H1 (cell line): Measurements from ENCODE around the gene SQOR.

Source experiments
- CTCF ChIP-seq, 3 experiments: IDR thresholded peaks; 1 replicate in 2 of 3; 2 replicates in 1 of 3; pipeline versions ENCODE4 v1.5.1 to v1.6.1; 2011; ENCODE audit warnings: low read length in 3 of 3, mild to moderate bottlenecking in 3 of 3, inconsistent platforms in 2 of 3, low read depth in 1 of 3, moderate library complexity in 1 of 3; ENCODE audit not compliant: insufficient read depth in 1 of 3; ENCODE audit errors: control extremely low read depth in 1 of 3
- EGR1 ChIP-seq: IDR thresholded peaks from 2 replicates; pipeline ENCODE4 v1.6.1; 2011; ENCODE audit warnings: low read depth, low read length, borderline replicate concordance
- EP300 ChIP-seq, 2 experiments: IDR thresholded peaks; 1 replicate in 1 of 2; 2 replicates in 1 of 2; pipeline ENCODE4 v1.6.1; 2011 to 2012; ENCODE audit warnings: low read depth in 2 of 2, low read length in 2 of 2, mild to moderate bottlenecking in 2 of 2, borderline replicate concordance in 1 of 2, inconsistent platforms in 1 of 2, moderate library complexity in 1 of 2
- GABPA ChIP-seq: IDR thresholded peaks from 2 replicates; pipeline ENCODE4 v1.6.1; 2011; ENCODE audit warnings: mild to moderate bottlenecking, low read length, moderate library complexity, borderline replicate concordance; ENCODE audit not compliant: insufficient read depth
- POLR2A ChIP-seq, 2 experiments: IDR thresholded peaks; 1 replicate in 1 of 2; 2 replicates in 1 of 2; pipeline ENCODE4 v1.6.1; 2011; ENCODE audit warnings: low read depth in 2 of 2, low read length in 2 of 2, mild to moderate bottlenecking in 2 of 2; ENCODE audit errors: control extremely low read depth in 1 of 2
- POLR2AphosphoS5 ChIP-seq: IDR thresholded peaks from 2 replicates; pipeline ENCODE4 v1.6.1; 2011; ENCODE audit warnings: low read depth, low read length
- RXRA ChIP-seq: IDR thresholded peaks from 2 replicates; pipeline ENCODE4 v1.6.1; 2011; ENCODE audit warnings: low read depth, mild to moderate bottlenecking, low read length, moderate library complexity; ENCODE audit not compliant: insufficient read depth
- TCF12 ChIP-seq: IDR thresholded peaks from 2 replicates; pipeline ENCODE4 v1.6.1; 2011; ENCODE audit warnings: low read depth, mild to moderate bottlenecking, low read length
- TEAD4 ChIP-seq: IDR thresholded peaks from 2 replicates; pipeline ENCODE4 v1.6.1; 2012; ENCODE audit warnings: low read depth, low read length, inconsistent platforms, mixed read lengths
- USF2 ChIP-seq: IDR thresholded peaks from 2 replicates; pipeline ENCODE4 v1.6.1; 2011; ENCODE audit warnings: low read length, improper control_type of control experiment

- TF ChIP-seq RXRA (no peak), CTCF (IDR thresholded peaks at IDR 0.05; ENCODE audit: control extremely low read depth in 1 of 3, insufficient read depth in 1 of 3, low read depth in 1 of 3, low read length in 3 of 3) (no peak), GABPA (no peak), EGR1 (no peak), POLR2AphosphoS5 (no peak), EP300 (IDR thresholded peaks at IDR 0.05; ENCODE audit: borderline replicate concordance in 1 of 2, low read depth in 2 of 2, low read length in 2 of 2) (no peak), POLR2A (IDR thresholded peaks at IDR 0.05; ENCODE audit: control extremely low read depth in 1 of 2, low read depth in 2 of 2, low read length in 2 of 2) (no peak), TEAD4 (no peak), TCF12 (no peak), USF2 (no peak)
Measured at GRCh38 chr15:45689616-45690015, 54.8 kb downstream of the SQOR start.
